Activated naive CD8-positive, alpha-beta T cell (primary cell): Measurements from ENCODE around the gene HERC3.
A peak's percentile ranks its signal among the peaks of the same experiment; 100 is the strongest.

Experiments used
- H3K27ac Mint-ChIP-seq: one replicate; pipeline ENCODE4 v1.8.0; 2021; ENCODE audit warnings: mixed read lengths
- H3K27me3 Mint-ChIP-seq: one replicate; pipeline ENCODE4 v1.8.0; 2021; ENCODE audit warnings: mixed read lengths
- H3K36me3 Mint-ChIP-seq: one replicate; pipeline ENCODE4 v1.8.0; 2021; ENCODE audit warnings: mixed read lengths
- H3K4me1 Mint-ChIP-seq: one replicate; pipeline ENCODE4 v1.8.0; 2021; ENCODE audit warnings: low read depth, mixed read lengths
- H3K4me3 Mint-ChIP-seq: one replicate; pipeline ENCODE4 v1.8.0; 2021; ENCODE audit warnings: mild to moderate bottlenecking, mixed read lengths
- H3K9me3 Mint-ChIP-seq: one replicate; pipeline ENCODE4 v1.8.0; 2021; ENCODE audit warnings: low read depth, mixed read lengths

HERC3 gene

GRCh38 chr4:88591787-88592599 lies at the start of gene HERC3:
TSS of gene HERC3 (plus strand) at chr4:88592480. CDS start at chr4:88605824, 13,344 bp downstream.
- H3K27me3 Mint-ChIP-seq, result no peaks in the 10 kb centered on the region
- peak within 1 kb of the TSS; percentile 79 for H3K27ac Mint-ChIP-seq
- H3K4me3 Mint-ChIP-seq, result peak within 1 kb of the TSS; percentile 93
- H3K4me1 Mint-ChIP-seq, result peaks cover 45% of the 10 kb centered on the region
- no peaks in the 10 kb centered on the region for H3K9me3 Mint-ChIP-seq
- H3K36me3 Mint-ChIP-seq, result peaks cover 4% of the 10 kb centered on the region

- H3K9me3 Mint-ChIP-seq, result no peaks in the 10 kb centered on the region
- no peak overlapping the region for H3K27ac Mint-ChIP-seq
- H3K4me1 Mint-ChIP-seq, result no peaks in the 10 kb centered on the region
- no peak overlapping the region for H3K4me3 Mint-ChIP-seq
- peaks cover 2% of the 10 kb centered on the region for H3K27me3 Mint-ChIP-seq
- H3K36me3 Mint-ChIP-seq, result no peaks in the 10 kb centered on the region
Observed at GRCh38 chr4:88549815-88550214, 42.5 kb upstream of the HERC3 start.

GRCh38 chr4:88567591-88567990 lies 24.7 kb upstream of the HERC3 start:
- Mint-ChIP-seq H3K36me3 (peaks cover 9% of the 10 kb centered on the region), H3K27ac (no peak overlapping the region), H3K27me3 (peaks cover 6% of the 10 kb centered on the region), H3K9me3 (peaks cover 4% of the 10 kb centered on the region), H3K4me1 (no peaks in the 10 kb centered on the region), H3K4me3 (no peak overlapping the region)

GRCh38 chr4:88570001-88570400 lies 22.3 kb upstream of the HERC3 start:
- Mint-ChIP-seq H3K27ac (no peak overlapping the region), H3K4me3 (no peak overlapping the region), H3K27me3 (peaks cover 6% of the 10 kb centered on the region), H3K9me3 (peaks cover 4% of the 10 kb centered on the region), H3K36me3 (peaks cover 9% of the 10 kb centered on the region), H3K4me1 (no peaks in the 10 kb centered on the region)

- Mint-ChIP-seq H3K27ac (no peak overlapping the region), H3K4me3 (no peak overlapping the region), H3K36me3 (peaks cover 12% of the 10 kb centered on the region), H3K27me3 (peaks cover 6% of the 10 kb centered on the region), H3K4me1 (no peaks in the 10 kb centered on the region), H3K9me3 (no peaks in the 10 kb centered on the region)
Observed at GRCh38 chr4:88573276-88573980, 18.9 kb upstream of the HERC3 start.

GRCh38 chr4:88573995-88574394 lies 18.3 kb upstream of the HERC3 start:
- Mint-ChIP-seq H3K36me3 (peaks cover 15% of the 10 kb centered on the region), H3K9me3 (no peaks in the 10 kb centered on the region), H3K4me1 (no peaks in the 10 kb centered on the region), H3K27ac (no peak overlapping the region), H3K27me3 (peaks cover 8% of the 10 kb centered on the region), H3K4me3 (no peak overlapping the region)

- peaks cover 8% of the 10 kb centered on the region for H3K36me3 Mint-ChIP-seq
- H3K4me1 Mint-ChIP-seq, result no peaks in the 10 kb centered on the region
- no peak overlapping the region for H3K4me3 Mint-ChIP-seq
- no peaks in the 10 kb centered on the region for H3K9me3 Mint-ChIP-seq
- no peak overlapping the region for H3K27ac Mint-ChIP-seq
- H3K27me3 Mint-ChIP-seq, result peaks cover 2% of the 10 kb centered on the region
Observed at GRCh38 chr4:88575186-88575585, 17.1 kb upstream of the HERC3 start.

GRCh38 chr4:88582493-88582892 lies 9.8 kb upstream of the HERC3 start:
- peaks cover 2% of the 10 kb centered on the region for H3K27me3 Mint-ChIP-seq
- H3K27ac Mint-ChIP-seq, result no peak overlapping the region
- no peaks in the 10 kb centered on the region for H3K9me3 Mint-ChIP-seq
- peaks cover 3% of the 10 kb centered on the region for H3K36me3 Mint-ChIP-seq
- H3K4me3 Mint-ChIP-seq, result no peak overlapping the region
- no peaks in the 10 kb centered on the region for H3K4me1 Mint-ChIP-seq

GRCh38 chr4:88583631-88584470 lies 8.4 kb upstream of the HERC3 start:
- Mint-ChIP-seq H3K4me1 (no peaks in the 10 kb centered on the region), H3K4me3 (no peak overlapping the region), H3K27ac (no peak overlapping the region), H3K36me3 (peaks cover under 1% of the 10 kb centered on the region), H3K27me3 (peaks cover under 1% of the 10 kb centered on the region), H3K9me3 (no peaks in the 10 kb centered on the region)

GRCh38 chr4:88584471-88584900 lies 7.8 kb upstream of the HERC3 start:
- no peak overlapping the region for H3K27ac Mint-ChIP-seq
- no peaks in the 10 kb centered on the region for H3K4me1 Mint-ChIP-seq
- H3K4me3 Mint-ChIP-seq, result no peak overlapping the region

GRCh38 chr4:88585917-88586316 lies 6.4 kb upstream of the HERC3 start:
- Mint-ChIP-seq H3K27me3 (no peaks in the 10 kb centered on the region), H3K36me3 (no peaks in the 10 kb centered on the region), H3K4me3 (no peak overlapping the region), H3K9me3 (no peaks in the 10 kb centered on the region), H3K27ac (no peak overlapping the region), H3K4me1 (peaks cover 3% of the 10 kb centered on the region)

More at GRCh38 chr4:88584471-88584900, 7.8 kb upstream of the HERC3 start:
- H3K27me3 Mint-ChIP-seq, result no peaks in the 10 kb centered on the region
- H3K36me3 Mint-ChIP-seq, result no peaks in the 10 kb centered on the region
- no peaks in the 10 kb centered on the region for H3K9me3 Mint-ChIP-seq

GRCh38 chr4:88587306-88587705 lies 5.0 kb upstream of the HERC3 start:
- no peaks in the 10 kb centered on the region for H3K9me3 Mint-ChIP-seq
- no peaks in the 10 kb centered on the region for H3K27me3 Mint-ChIP-seq
- no peak overlapping the region for H3K27ac Mint-ChIP-seq
- H3K4me1 Mint-ChIP-seq, result peaks cover 13% of the 10 kb centered on the region
- no peak overlapping the region for H3K4me3 Mint-ChIP-seq
- no peaks in the 10 kb centered on the region for H3K36me3 Mint-ChIP-seq

GRCh38 chr4:88592600-88593448 lies 544 bp downstream of the HERC3 start:
- peaks cover 52% of the 10 kb centered on the region for H3K4me1 Mint-ChIP-seq
- H3K27ac Mint-ChIP-seq, result peak overlapping the region; percentile 79
- no peaks in the 10 kb centered on the region for H3K9me3 Mint-ChIP-seq
- no peaks in the 10 kb centered on the region for H3K27me3 Mint-ChIP-seq
- H3K4me3 Mint-ChIP-seq, result peak overlapping the region; percentile 93
- peaks cover 4% of the 10 kb centered on the region for H3K36me3 Mint-ChIP-seq
